Ascending aorta (tissue), 2 donors: ENCODE measurements around the gene EMC8. TPM values are rescaled to one million over a fixed set of nuclear protein-coding genes. Genes with fewer than 3 reads are reported as not detected.

Source experiments
- DNase-seq, 2 donors: peaks; one replicate each; pipeline ENCODE4 v3.0.0-alpha.2; 2019; ENCODE audit warnings: low spot score in 2 of 2
- H3K27ac ChIP-seq, 2 donors: fragments of 200-600 bp; sonication (generic); one replicate each; pipeline ENCODE4 v1.5.1; 2016 to 2017; ENCODE audit warnings: mild to moderate bottlenecking in 1 of 2
- H3K27me3 ChIP-seq: fragments of 200-600 bp; sonication (generic); one replicate; pipeline ENCODE4 v1.5.1; 2017
- H3K36me3 ChIP-seq, 2 donors: fragments of 200-600 bp; sonication (generic); one replicate each; pipeline ENCODE4 v1.5.1; 2016
- H3K4me1 ChIP-seq, 2 donors: fragments of 200-600 bp; sonication (generic); one replicate each; pipeline ENCODE4 v1.5.1; 2016 to 2017; ENCODE audit warnings: mild to moderate bottlenecking in 1 of 2
- H3K4me3 ChIP-seq, 2 donors: fragments of 200-600 bp; sonication (generic); one replicate each; pipeline ENCODE4 v1.5.1; 2016 to 2017; ENCODE audit warnings: mild to moderate bottlenecking in 1 of 2
- H3K9me3 ChIP-seq, 2 donors: fragments of 200-600 bp; sonication (generic); one replicate each; pipeline ENCODE4 v1.5.1; 2016
- CTCF ChIP-seq, 3 experiments: fragments of 200-600 bp in 2 of 3; fragments of 450-650 bp in 1 of 3; sonication (generic) in 2 of 3; IDR thresholded peaks; one replicate each; pipeline ENCODE4 v1.5.1; 2016 to 2019; ENCODE audit warnings: antibody characterized with exemption in 3 of 3, mild to moderate bottlenecking in 1 of 3, moderate library complexity in 1 of 3
- intact Hi-C: fragments of 100-400 bp; cut with DNase I; formaldehyde crosslinking; loops from one replicate; pipeline ENCODE4 v1.15.1; 2023
- total RNA-seq: library from RNA; depleted of rRNA; stranded (reverse); fragments of >200 nt; gene quantifications from one replicate; pipeline ENCODE4 v1.1.0, GENCODE V29; 2016

Gene EMC8
- total RNA-seq, 1 donor from 2014 or later = 11.9 TPM

- H3K27me3 ChIP-seq = no peaks in the 10 kb centered on the region
- no peaks in the 10 kb centered on the region for H3K9me3 ChIP-seq
- H3K4me3 ChIP-seq = no peak overlapping the region
- no peak for DNase-seq
- intact Hi-C loops = no loop called here
- H3K27ac ChIP-seq = no peak overlapping the region
- TF ChIP-seq CTCF (IDR thresholded peaks at IDR 0.05) = no peak
- H3K4me1 ChIP-seq = no peaks in the 10 kb centered on the region
- no peaks in the 10 kb centered on the region for H3K36me3 ChIP-seq
Observed at GRCh38 chr16:85738923-85739715, 60.2 kb downstream of the EMC8 start.

DNA sequence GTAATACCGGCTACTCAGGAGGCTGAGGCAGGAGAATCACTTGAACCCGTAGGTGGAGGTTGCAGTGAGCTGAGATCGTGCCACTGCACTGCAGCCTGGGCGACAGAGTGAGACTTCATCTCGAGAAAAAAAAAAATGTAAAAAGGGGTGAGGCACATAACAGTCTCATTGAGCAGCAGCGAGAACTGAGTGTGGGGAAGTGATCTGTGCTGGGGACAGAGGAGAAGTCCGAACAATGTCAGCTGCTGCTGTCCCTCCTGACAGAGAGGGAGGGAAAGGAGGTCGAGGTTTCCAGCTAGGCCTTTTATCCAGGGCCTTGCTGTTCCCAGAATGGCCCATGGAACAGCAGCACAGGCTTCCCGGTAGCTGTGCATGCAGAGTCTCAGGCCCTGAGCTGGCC lies 62.4 kb downstream of the EMC8 start:
- H3K4me1 ChIP-seq = no peaks in the 10 kb centered on the region
- no peak for TF ChIP-seq CTCF (IDR thresholded peaks at IDR 0.05)
- no peak overlapping the region for H3K27ac ChIP-seq
- no peak overlapping the region for H3K4me3 ChIP-seq
- no peaks in the 10 kb centered on the region for H3K36me3 ChIP-seq
- no peaks in the 10 kb centered on the region for H3K9me3 ChIP-seq
- DNase-seq = no peak
- no peaks in the 10 kb centered on the region for H3K27me3 ChIP-seq
- intact Hi-C loops = no loop called here

DNA sequence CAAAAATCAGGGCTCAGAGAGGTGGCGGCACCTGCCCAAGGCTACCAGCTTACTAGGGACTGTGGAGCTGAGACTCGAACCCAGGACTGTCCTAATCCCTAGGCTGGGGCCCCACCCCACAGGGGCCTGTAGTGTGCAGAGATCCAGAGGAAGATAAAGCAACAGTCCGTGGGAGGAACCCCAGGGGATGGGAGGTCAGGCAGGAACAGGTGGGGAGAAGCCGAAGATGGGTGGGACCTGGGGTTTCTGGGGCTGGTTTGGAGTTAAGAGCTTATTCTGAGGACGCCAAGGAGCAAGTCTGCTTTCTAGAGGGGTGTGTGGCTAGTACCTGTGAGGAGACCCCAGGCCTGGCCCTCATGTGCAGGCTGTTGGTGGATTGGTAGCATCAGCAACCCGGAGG lies 63.4 kb downstream of the EMC8 start:
- DNase-seq = no peak
- Histone ChIP-seq H3K36me3 (no peaks in the 10 kb centered on the region), H3K4me1 (no peaks in the 10 kb centered on the region), H3K27me3 (no peaks in the 10 kb centered on the region), H3K9me3 (no peaks in the 10 kb centered on the region), H3K27ac (no peak overlapping the region), H3K4me3 (no peak overlapping the region)
- intact Hi-C loops = no loop called here
- TF ChIP-seq CTCF (IDR thresholded peaks at IDR 0.05) = no peak

- no peak for DNase-seq
- Histone ChIP-seq H3K4me1 (no peaks in the 10 kb centered on the region), H3K9me3 (no peaks in the 10 kb centered on the region), H3K4me3 (no peak overlapping the region), H3K27ac (no peak overlapping the region), H3K36me3 (no peaks in the 10 kb centered on the region), H3K27me3 (no peaks in the 10 kb centered on the region)
- TF ChIP-seq CTCF (IDR thresholded peaks at IDR 0.05) = no peak
- intact Hi-C loops = no loop called here
Observed at GRCh38 chr16:85735225-85735635, 64.1 kb downstream of the EMC8 start.

GRCh38 chr16:85734311-85735017 lies 64.9 kb downstream of the EMC8 start:
- intact Hi-C loops = no loop called here

More at GRCh38 chr16:85734311-85735017, 64.9 kb downstream of the EMC8 start:
- no peak for TF ChIP-seq CTCF (IDR thresholded peaks at IDR 0.05)
- no peaks in the 10 kb centered on the region for H3K4me1 ChIP-seq
- H3K4me3 ChIP-seq = no peak overlapping the region
- H3K27ac ChIP-seq = no peak overlapping the region
- DNase-seq = no peak
- H3K27me3 ChIP-seq = no peaks in the 10 kb centered on the region
- no peaks in the 10 kb centered on the region for H3K36me3 ChIP-seq
- H3K9me3 ChIP-seq = no peaks in the 10 kb centered on the region
